CD4-positive, alpha-beta T cell treated with Interleukin-4 for 1 hour (primary cell): ENCODE results near the gene METAP2.
A peak's percentile ranks its signal among the peaks of the same experiment; 100 is the strongest.

Source experiments
- DNase-seq, 2 donors: peaks; one replicate each; pipeline ENCODE4 v3.0.0-alpha.2; 2020 to 2022

Gene METAP2

DNA sequence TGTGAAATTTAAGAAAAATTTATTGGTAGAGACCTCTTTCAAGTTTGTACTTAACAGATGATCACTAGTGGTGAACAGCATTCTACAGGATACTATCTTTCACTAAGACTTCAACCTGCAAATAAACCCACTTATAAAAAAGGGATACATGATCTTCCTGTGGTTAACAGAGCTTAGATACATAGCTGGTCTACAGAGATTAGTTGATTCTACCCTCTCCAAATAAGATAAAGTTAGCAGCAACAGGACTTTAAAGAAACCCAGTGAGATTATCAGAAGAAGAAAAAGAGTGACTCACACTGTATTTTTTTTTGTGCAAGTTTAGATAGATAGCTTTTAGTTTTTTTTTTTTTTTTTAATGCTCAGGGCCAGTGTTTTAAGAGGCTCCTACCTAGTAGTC lies 42.8 kb downstream of the METAP2 start:
- no peak for DNase-seq

DNA sequence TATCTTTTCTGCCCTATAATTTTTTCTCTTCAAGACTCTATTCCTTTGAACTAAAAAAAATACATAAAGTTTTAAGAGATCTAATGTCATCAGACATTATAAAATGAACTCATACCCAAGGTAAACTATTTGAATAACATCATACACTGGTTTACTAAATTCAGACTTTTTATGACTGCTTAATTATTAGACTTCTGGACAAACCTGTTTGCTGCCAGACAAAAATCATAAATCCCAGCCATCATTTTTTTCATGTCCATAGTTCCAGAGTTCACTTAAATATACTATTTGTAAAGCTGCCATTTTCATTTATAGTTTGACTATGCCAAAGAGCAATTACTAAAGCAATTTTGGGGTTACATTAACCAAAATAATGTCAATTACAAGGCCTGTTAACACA lies 43.3 kb downstream of the METAP2 start:
- DNase-seq, result no peak

- no peak for DNase-seq
Measured at GRCh38 chr12:95518944-95519343, 45.0 kb downstream of the METAP2 start.

DNA sequence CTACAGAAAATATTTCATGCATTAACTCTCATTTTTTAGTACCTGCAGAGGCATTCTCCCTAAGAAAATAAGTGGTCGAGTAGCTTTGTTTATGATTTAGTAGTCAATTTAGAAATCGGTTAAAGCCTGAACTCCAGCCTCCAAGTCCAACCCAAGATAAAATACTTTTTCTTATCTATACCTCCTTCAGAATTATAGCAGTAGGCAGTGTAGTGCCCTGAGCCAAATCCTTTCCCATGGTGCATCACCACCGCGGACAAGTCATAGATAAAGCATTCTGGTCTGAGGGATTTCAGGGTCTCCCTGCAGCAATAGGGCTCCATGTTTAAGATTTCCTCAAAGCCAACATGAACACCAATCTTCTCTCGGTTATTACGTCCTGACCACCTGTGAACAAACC lies 46.9 kb downstream of the METAP2 start:
- no peak for DNase-seq

GRCh38 chr12:95522692-95523091 lies 48.7 kb downstream of the METAP2 start:
- DNase-seq, result no peak

DNA sequence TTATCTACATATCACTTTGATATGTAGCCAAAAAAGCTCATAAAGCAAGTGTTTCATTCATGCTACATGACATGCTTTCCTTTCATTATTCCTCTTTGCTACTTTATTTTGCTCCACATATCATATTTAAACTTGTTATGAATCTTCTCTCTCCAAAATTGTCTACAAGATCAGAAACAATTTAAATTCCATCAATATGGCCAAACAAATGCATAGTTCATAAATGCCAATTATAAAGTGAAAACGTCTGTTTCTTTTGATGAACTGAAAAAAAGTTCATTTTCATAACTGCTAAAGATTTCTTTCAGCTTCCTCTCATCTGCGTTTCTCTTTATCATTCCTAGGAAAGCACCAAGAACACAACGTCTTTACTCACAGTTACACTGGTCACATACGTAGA lies 54.5 kb downstream of the METAP2 start:
- DNase-seq, result no peak

GRCh38 chr12:95529693-95530225 lies 55.8 kb downstream of the METAP2 start:
- DNase-seq, result no peak

- DNase-seq, result no peak
Measured at GRCh38 chr12:95532851-95533250, 58.9 kb downstream of the METAP2 start.

DNA sequence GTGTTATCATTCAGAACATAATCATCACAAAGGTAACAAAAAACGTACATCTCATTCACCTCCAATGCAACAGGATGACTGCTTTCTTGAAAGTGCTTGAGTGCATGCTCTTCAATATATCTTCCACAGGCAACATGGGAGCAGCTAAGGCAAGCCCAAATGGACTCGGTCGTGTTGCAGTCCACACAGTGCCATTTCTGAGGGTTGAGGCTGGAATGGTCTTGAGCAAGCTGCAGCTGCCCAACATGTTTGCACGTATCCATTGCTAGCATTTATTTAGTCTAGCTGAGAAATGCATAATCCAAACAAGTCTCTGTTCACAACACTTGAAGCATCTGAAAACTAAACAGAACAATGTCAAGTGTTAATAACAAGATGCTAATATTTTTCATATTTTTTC lies 60.0 kb downstream of the METAP2 start:
- no peak for DNase-seq

GRCh38 chr12:95538006-95538405 lies 64.1 kb downstream of the METAP2 start:
- no peak for DNase-seq

DNA sequence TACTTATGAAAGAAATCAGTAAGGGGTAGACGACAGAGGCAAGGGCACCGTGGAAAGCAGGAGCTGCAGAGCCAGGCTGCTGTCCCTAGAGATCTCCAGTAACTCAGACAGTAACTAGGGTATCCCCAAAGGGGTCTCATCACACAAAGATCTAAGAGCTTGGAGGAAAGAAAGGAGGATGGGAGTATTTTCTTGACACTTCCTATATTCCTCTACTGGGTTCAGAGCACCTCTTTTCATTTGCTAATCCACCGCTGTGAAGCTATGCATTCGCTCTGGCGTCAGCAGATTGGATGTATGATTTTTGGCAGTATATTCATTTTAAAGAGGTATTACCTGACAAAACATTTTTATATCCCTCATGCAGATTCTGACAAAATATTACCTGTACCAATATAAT lies 64.7 kb downstream of the METAP2 start:
- DNase-seq, result no peak

DNA sequence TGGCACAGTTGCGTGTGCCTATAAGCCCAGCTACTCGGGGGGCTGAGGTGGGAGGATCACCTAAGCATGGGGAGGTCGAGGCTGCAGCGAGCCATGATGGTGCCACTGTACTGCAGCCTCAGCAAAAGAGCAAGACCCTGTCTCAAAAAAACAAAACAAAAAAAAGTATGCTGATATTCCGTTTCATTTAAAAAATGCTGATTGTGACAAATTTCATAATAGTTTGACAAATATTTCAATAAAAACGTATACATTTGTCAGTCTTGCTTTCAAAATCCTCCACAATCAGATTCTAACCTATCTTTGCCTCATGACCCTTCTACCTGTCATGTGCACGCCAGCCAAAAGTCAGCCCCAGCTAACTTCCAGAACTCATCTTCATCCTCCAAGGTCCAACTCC lies 67.5 kb downstream of the METAP2 start:
- DNase-seq, result no peak

DNA sequence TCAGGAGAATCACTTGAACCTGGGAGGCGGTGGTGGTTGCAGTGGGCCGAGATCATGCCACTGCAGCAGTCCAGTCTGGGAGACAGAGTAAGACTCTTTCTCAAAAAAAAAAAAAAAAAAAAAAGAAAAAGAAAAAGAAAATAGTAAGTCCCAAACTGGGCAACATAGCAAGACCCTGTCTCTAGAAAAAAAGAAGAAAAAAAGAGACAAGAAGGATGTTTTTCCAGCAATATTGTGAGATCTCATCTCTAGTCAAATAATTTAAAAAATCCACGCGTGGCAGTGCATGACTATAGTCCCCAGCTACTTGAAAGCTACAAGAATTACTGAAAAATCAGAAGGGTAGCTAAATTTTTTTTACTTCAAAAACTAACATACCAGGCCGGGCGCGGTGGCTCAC lies 69.4 kb downstream of the METAP2 start:
- DNase-seq, result no peak

- DNase-seq, result no peak
Measured at GRCh38 chr12:95544756-95545155, 70.8 kb downstream of the METAP2 start.

- no peak for DNase-seq
Measured at GRCh38 chr12:95545303-95545702, 71.4 kb downstream of the METAP2 start.

DNA sequence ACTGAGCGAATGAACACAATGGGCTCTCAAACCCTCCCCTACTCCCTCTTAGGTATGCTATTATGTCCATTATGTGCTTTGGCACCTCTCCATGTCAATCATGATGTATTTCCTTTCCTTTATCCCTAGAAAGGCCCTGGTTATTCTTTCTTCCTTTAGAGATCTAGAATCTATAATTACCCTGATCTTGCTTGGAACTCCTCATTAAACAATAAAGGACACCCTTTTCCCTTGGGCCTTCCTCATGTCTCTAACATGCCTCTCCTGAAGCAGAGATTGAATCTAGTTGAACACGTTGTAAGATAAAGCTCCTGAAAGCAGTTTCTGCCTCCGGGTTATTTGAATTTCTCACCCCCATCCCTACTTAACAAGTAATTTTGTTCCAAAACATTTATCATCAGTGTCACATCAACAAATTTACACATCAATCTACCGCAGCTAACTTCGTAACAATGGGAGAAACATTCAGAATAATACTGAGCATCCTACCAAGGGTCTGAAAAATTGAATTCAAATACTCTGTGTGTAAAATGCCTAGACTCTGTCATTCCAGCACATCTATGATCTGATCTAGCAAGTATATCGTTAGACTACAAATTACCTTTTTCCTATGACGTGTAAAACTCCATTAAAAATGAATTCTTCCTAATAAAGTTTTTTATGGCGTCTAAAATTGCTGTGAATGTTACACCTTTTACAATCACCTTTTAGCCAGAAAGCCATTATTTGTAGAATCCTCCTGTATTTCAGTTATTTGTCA lies 72.0 kb downstream of the METAP2 start:
- no peak for DNase-seq

GRCh38 chr12:95546491-95546813 lies 72.5 kb downstream of the METAP2 start:
- no peak for DNase-seq

DNA sequence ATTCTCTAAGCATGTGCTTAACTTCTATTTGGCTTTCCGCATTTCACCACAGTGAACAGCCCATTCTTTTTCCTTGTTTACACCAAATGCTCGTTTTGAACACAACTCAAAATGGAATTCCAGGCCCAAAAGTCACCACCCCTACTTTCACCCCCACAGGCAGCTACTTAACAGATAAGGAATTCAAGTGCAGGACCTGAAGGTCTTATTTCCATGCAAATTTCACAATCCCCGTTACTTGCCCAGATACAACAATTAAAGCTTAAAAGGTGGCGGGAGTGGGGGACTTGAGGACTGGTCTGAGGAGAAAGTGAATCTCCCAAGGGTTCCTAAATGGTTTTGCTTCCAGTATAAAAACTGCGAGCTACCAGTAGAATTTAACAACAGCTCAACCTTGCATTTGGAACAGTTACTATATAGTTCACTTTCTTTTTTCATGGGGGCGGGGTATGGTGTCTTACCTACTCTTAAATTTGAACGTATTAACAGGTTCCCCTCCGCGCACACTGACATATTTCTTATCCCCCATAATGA lies 73.6 kb downstream of the METAP2 start:
- DNase-seq, result peak in 1 of 2 donors; percentile 31

GRCh38 chr12:95548056-95548538 lies 74.1 kb downstream of the METAP2 start:
- DNase-seq, result peak in 1 of 2 donors; percentile 16

- DNase-seq, result peak; percentile 76 to 77
Measured at GRCh38 chr12:95548539-95549391, 74.8 kb downstream of the METAP2 start.

GRCh38 chr12:95549392-95550084 lies 75.6 kb downstream of the METAP2 start:
- DNase-seq, result no peak

GRCh38 chr12:95551305-95551704 lies 77.4 kb downstream of the METAP2 start, which contains the start of gene USP44:
TSS of gene USP44 (minus strand) at chr12:95551476. CDS start at chr12:95534256, 17,220 bp downstream.
- no peak for DNase-seq
